Measurements from ENCODE around the gene GTSE1. TPM values are rescaled to one million over a fixed set of nuclear protein-coding genes. Genes with fewer than 3 reads are reported as not detected.

Gene GTSE1
- 28.0 to 34.4 TPM (median 30.7 TPM) in 5 replicates for total RNA-seq (2022; extraction: Qiagen RNA extraction)

GRCh38 chr22:46296257-46297150, at the start of gene GTSE1:
Gene GTSE1, plus strand, starts transcription at chr22:46296870. Its CDS starts 531 bp downstream, at chr22:46297401.

GRCh38 chr22:46250035-46250782, 46.5 kb upstream of the GTSE1 start, which contains the start of gene CDPF1:
Gene CDPF1, minus strand, starts transcription at chr22:46250293. Its CDS starts 2,009 bp downstream, at chr22:46248284.

GRCh38 chr22:46263216-46263590, 33.5 kb upstream of the GTSE1 start, which contains the start of gene PKDREJ:
Gene PKDREJ, minus strand, starts transcription at chr22:46263343. Its CDS starts 21 bp downstream, at chr22:46263322.

GRCh38 chr22:46267431-46268279, 29.0 kb upstream of the GTSE1 start, which contains the start of gene TTC38:
Gene TTC38, plus strand, starts transcription at chr22:46268008. Its CDS starts 32 bp downstream, at chr22:46268040.

GRCh38 chr22:46335201-46336118, 38.8 kb downstream of the GTSE1 start, which contains the start of gene TRMU:
Gene TRMU, plus strand, starts transcription at chr22:46335714. Its CDS starts 51 bp downstream, at chr22:46335765.

Other genes with a start within 250 kb of the GTSE1 start
- 0.96 to 2.0 TPM (median 1.6 TPM) in 5 replicates for gene PPARA, start 146.3 kb upstream of the GTSE1 start, total RNA-seq (2022; extraction: Qiagen RNA extraction)
- 8.4 to 12.6 TPM (median 10.0 TPM) in 5 replicates for gene CDPF1, start 46.6 kb upstream of the GTSE1 start, total RNA-seq (2022; extraction: Qiagen RNA extraction)
- not detected in 5 replicates for gene PKDREJ, start 33.5 kb upstream of the GTSE1 start, total RNA-seq (2022; extraction: Qiagen RNA extraction)
- 11.4 to 15.9 TPM (median 12.5 TPM) in 5 replicates for gene TTC38, start 28.9 kb upstream of the GTSE1 start, total RNA-seq (2022; extraction: Qiagen RNA extraction)
- gene TRMU, start 38.8 kb downstream of the GTSE1 start, total RNA-seq (2022; extraction: Qiagen RNA extraction): 32.1 to 37.9 TPM (median 35.9 TPM) in 5 replicates
- gene CELSR1, start 240.8 kb downstream of the GTSE1 start, total RNA-seq (2022; extraction: Qiagen RNA extraction): 24.1 to 32.1 TPM (median 30.4 TPM) in 5 replicates